Measurements from ENCODE around the gene AJAP1.

AJAP1 gene

GRCh38 chr1:4676253-4676652, 21.8 kb downstream of the AJAP1 start:
- no peak for FAIRE-seq
- no peak for DNase-seq (ENCODE audit: insufficient read length, low spot score)

DNA sequence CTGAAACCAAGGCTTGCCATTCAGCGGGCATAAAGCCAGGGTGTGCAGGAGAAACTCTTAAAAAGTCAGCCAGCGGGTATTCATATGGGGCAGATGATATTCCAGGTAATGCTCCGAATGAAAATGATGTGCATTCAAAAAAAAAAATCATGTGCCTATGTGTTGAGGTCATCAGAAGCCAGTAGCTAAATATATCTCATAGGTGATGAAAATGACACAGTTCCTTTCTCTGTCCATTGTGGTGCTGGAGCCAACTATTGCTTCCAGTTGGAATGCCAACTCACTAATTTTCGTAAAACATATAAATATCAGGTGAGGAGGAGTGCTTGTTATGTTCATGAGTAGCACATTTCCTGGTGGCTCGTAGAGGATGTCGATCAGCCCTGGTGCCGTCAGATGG, 23.2 kb downstream of the AJAP1 start:
- no peak for DNase-seq (ENCODE audit: insufficient read length, low spot score)
- FAIRE-seq: no peak

- no peak for DNase-seq (ENCODE audit: insufficient read length, low spot score)
- no peak for FAIRE-seq
These were observed 23.8 kb downstream of the AJAP1 start for GRCh38 chr1:4678066-4678717.

- DNase-seq (ENCODE audit: insufficient read length, low spot score) (no peak), FAIRE-seq (no peak)
These were observed 26.6 kb downstream of the AJAP1 start for GRCh38 chr1:4681026-4681425.

DNA sequence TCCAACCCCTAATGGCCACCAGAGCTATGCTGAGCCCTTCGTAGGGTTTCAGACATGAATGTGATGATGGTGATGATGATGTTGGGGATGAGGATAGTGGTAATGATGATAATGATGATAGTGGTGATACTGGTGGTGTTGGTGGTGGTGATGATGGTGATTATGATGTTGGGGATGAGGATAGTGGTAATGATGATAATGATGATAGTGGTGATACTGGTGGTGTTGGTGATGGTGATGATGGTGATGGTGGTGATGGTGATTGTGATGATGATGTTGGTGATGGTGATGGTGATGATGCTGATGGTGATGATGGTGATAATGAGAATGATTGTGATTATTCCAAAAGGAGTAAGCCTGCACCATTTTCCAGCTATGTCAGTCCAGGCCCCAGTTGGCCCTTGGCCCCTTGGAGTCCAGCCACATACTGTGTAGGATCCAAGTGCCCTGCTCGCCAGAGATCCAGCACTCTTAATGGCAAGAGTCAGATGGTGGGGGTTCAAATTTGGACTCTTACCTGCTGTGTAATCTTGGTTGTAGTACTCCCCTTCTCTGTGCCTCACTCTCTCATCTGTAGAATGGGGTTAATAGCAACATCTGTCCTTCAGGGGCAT, 28.3 kb downstream of the AJAP1 start:
- FAIRE-seq: no peak

DNA sequence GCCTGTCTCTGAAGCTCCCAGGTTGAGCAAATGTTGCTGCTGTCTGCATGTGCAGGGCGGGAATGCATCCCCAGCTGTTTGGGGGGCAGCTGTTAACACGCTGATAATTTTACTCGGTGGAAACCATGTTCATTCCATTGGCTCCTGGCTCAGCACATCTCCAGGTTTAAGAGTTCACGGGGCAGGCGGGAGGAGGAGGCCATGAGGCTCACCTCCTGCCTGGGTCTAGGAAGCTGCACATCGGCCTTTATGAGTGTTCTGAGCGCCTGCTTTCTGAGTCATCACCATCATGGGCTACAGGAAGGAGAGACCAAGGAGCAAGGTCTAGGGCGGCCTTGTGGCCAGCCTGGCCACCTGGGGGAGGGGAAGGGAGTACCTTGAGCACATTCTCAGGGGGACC, 29.7 kb downstream of the AJAP1 start:
- no peak for FAIRE-seq
- DNase-seq (ENCODE audit: insufficient read length, low spot score): no peak

More for the DNA sequence above, 28.3 kb downstream of the AJAP1 start:
- DNase-seq (ENCODE audit: insufficient read length, low spot score): no peak

GRCh38 chr1:4684864-4685522, 30.6 kb downstream of the AJAP1 start:
- FAIRE-seq (no peak), DNase-seq (ENCODE audit: insufficient read length, low spot score) (no peak)

- DNase-seq (ENCODE audit: insufficient read length, low spot score): no peak
- no peak for FAIRE-seq
These were observed 31.1 kb downstream of the AJAP1 start for GRCh38 chr1:4685523-4685865.

DNA sequence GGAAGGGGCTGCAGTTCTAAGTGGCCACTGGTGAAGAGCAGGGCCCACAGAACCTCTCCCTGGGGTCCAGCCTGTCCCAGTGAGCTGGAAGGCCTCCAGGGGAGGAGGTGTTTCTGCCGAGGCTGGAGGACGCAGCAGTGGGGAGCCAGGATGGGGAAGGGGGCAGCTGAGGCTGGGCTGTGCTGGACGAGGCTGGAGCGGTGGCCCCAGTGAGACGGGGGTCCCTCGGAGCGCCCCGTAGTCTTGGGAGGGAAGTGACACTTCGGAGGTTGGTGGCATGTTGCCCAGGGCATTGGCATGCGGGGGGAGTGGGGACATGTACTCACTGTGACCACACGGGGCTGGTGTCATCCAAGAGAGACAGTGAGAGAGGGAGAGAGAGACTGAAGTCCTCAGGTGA, 33.5 kb downstream of the AJAP1 start:
- FAIRE-seq (no peak), DNase-seq (ENCODE audit: insufficient read length, low spot score) (no peak)

DNA sequence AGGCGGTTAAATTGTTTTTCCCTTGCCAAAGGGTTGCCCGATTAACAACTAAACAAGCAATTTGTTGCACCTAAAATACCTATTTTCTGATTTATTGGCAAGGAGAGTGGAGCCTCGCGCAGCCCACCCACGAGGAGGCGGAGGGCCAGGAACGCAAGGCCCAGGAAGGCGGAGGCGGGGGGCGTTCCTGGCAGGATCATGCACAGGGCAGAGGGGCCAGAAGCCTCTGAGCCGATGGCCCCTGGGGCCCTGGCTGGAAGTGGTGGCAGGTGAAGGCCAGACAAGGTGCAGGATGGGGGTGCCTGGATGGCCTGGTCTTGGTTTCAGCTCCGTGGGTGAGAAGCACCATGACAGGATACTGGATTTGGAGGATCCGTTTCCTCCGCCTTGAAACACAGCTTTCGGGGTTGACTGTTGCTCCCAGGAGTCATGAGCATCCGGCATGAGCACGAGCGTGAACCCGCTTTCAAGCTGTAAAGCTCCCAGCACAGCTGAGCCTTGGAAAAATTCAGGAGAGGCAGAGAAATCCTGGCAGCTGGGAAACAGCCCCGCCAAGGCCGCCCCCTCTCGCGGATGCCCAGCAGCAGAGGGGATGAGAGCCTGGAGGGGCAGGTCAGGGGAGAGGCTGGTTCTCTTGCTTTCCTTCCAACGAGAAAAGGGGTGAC, 35.0 kb downstream of the AJAP1 start:
- FAIRE-seq (no peak), DNase-seq (ENCODE audit: insufficient read length, low spot score) (no peak)

DNA sequence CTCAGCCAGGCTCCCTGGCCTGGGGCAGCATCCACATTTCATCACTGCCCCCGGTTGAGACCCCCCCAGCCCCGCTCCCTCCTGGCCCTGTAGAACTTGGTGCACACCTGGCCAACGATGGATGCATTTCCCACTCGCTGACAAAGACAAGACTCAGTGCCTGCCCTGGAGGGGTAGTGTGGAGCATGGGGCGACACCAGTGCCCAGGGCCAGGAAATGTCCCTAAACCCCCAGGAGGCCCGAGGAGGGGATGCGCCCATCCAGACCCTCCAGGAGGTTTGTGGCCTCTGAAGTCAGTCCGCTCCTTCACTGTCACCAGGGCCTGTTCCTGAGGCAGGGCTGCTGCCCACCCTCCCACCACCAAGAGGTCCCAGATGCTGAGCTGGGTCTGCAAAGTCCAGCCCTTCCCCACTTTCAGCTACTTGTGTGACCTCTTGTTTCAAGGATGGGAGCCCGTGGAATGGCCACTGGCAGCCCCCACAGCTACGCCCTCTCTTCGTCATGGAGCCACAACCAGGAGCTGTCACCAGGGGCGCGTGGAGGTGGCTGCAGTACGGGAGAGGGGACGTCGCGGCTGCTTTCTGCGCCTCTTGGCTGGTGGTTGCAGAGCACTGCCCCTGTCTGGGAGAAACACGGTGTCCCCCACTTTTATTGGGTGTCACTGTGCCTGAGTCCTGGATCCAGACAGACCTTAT, 35.7 kb downstream of the AJAP1 start:
- no peak for DNase-seq (ENCODE audit: insufficient read length, low spot score)
- no peak for FAIRE-seq

DNA sequence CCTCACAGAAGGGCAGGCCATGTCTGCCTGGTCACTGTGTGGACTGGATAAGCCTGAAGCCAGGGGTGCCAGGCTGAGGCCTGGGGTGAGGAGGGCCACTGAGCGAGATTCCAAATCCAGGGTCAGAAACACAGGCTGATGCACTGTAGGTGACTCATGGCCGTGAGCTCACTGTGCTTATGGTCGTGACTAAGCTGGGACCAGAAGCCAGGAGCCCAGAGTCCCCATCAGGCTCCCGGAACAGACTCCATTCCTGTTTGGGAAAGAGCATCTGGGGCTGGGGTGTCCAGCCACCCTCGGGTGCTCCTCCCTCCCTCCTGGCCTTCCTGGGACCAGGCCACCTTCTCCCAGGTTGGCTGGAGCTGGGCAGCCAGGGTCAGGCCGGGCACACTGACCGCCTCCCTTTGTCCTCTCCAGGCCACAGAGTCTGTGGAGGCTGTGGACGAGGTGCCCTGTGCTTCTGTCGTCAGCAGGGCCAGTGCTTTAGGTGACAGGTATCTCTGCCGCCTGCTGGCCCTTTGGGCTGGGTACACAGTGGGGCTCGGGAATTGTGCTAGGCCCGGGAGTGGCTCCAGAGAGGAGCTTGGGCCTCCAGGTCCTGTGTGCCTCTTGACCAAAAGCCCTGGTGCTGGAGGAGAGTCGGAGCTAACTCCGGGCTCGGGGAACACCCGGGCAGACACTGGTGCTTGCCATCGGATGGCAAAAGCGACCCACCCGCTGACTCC, 36.7 kb downstream of the AJAP1 start:
- no peak for FAIRE-seq
- DNase-seq (ENCODE audit: insufficient read length, low spot score): no peak

DNA sequence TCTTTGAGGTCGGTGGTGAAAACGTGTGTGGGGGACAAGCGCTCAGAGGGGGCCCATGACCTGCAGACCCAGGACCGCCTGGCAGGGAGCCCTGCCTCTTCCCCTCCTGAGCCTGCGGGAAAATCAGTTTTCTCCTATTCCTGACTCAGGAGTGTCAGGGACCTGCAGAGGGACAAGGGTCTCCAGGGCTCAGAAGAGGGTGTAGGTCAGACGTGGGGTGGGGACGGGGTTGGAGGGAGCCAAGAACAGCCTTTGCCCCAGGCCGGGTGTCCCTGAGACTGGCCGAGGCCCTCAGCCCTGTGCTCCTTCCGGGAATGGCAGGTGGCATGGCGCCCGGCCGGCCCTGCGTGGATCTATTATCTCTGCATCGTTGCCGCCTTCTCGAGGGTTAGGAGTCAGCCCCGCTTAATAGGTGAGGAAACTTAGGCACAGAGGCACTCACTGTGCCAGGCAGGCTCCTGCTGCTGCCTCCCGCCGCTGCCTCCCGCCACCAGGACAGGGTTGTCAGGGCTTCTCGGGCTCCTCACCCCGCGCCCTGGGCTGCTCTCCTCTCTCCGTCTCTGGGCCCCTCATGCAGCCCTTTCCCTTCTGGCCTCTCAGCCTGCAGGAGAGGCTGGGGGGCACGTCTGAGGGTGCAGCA, 37.5 kb downstream of the AJAP1 start:
- FAIRE-seq: no peak
- DNase-seq (ENCODE audit: insufficient read length, low spot score): no peak

- no peak for FAIRE-seq
- DNase-seq (ENCODE audit: insufficient read length, low spot score): no peak
These were observed 38.0 kb downstream of the AJAP1 start for GRCh38 chr1:4692437-4692836.

DNA sequence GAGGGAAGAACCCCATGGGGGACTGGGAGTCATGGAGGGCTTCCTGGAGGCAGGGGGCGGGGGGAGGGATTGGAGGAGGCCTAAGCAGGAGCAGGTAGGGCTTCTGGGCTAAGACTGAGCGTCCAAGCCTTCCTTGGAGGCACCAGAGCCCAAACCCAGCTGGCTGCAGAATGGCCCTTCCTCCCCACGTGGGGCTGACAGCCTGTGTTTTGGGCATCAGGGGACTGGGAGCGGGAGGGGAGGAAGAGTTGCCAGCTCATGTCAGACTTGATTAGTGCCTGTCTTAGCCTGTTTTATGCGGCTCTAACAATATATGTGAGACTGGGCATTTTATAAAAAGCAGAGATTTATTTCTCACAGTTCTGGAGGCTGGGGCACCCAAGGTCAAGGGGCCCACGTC, 38.9 kb downstream of the AJAP1 start:
- no peak for DNase-seq (ENCODE audit: insufficient read length, low spot score)

GRCh38 chr1:4693891-4694290, 39.5 kb downstream of the AJAP1 start:
- no peak for FAIRE-seq
- DNase-seq (ENCODE audit: insufficient read length, low spot score): no peak

More for the DNA sequence above, 38.9 kb downstream of the AJAP1 start:
- no peak for FAIRE-seq

GRCh38 chr1:4694492-4694891, 40.1 kb downstream of the AJAP1 start:
- DNase-seq (ENCODE audit: insufficient read length, low spot score) (no peak), FAIRE-seq (no peak)

DNA sequence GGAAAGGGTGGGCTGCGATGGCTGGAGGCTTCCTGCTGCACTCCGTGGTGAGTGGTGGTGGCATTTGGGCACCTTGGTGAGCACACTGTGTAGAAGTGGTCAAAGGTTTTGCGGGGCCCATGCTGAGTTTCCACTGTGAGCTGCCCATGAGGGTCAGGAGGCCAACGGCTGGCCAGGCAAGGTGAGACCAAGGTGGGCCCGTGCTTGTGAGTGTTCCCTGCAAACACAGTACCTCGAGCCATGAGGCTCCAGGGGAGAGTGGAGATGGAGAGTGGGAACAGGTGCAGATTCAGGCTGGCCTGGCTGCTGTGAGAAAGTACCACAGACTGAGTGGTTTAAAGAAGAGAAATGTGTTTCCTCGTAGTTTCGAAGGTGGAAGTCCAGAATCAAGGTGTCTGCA, 40.8 kb downstream of the AJAP1 start:
- FAIRE-seq (no peak), DNase-seq (ENCODE audit: insufficient read length, low spot score) (no peak)

DNA sequence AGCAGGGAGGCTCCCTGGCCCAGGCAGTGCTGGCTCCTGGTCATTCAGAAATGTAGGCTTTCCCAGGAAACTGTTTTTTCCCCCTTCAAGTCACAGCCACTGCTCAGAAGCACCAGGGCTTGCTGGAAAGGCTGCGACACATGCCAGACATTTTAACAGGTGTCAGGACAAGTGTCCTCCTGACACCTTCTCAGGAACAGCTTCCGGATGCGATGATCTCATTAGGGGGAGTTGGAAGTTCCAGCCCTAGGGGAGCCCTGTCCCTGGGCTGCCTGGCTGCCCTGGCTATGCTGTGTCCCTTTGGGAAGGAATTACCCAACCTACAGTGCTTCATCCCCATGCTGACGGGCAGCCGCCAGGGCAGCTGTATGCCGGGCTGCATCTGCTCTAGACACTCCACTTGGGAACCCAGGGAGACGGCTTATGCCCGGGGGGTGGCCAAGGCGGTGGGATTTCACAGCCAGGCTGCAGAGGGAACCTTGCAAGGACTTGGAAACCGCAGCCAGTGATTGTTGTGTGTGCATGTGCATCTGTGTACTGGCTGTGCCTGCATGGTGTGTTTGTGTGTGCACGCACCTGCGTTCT, 41.8 kb downstream of the AJAP1 start:
- DNase-seq (ENCODE audit: insufficient read length, low spot score): no peak
- FAIRE-seq: no peak

DNA sequence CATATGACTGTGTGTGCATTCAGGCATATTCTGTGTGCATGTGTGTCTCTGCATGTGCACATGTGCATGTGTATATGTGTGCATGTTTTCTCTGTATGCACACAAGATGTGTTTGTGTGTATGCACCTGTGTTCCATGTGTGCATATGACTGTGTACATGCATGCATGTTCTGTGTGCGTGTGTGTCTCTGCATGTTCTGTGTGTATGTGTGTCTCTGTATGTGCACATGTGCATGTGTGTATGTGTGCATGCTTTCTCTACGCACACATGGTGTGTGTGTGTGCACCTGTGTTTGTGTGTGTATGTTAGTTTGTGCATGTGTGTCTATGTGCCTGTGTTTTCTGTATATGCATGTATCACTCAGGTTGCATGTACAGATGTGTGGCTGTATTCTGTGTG, 42.3 kb downstream of the AJAP1 start:
- no peak for FAIRE-seq

More for the DNA sequence above, 42.3 kb downstream of the AJAP1 start:
- DNase-seq (ENCODE audit: insufficient read length, low spot score): no peak
